Measurements from ENCODE around the gene DNAH8. TPM values are rescaled to one million over a fixed set of nuclear protein-coding genes. Genes with fewer than 3 reads are reported as not detected.

DNAH8 gene
- total RNA-seq, 2 experiments from 2014 or later = 0.04 TPM

DNA sequence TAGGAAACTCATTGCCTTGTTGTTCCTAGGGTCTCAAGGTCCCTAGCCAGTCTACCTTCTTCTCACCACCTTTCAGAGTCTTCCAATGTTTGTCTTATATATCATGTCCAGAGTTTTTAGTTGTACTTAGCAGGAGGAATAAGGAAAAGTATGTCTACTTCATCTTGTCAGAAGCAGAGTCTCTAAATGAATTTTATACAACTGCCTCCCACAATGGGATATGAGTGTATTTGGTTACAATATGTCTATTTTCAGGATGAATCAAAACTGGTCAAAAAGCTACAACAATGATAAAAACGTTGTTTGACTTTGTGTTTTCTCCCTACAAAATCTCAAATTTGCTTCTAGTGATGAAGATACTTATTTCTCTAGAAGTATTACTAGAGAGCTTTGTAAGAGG is 19.2 kb upstream of the DNAH8 start:
- ChIA-PET POLR2A (interaction anchor here (0.5 kb wide), 1 partner anchor 1457 kb away, joined by 3 read pairs; no protein-coding TSS in a partner anchor), CTCF (no interaction called here)

DNA sequence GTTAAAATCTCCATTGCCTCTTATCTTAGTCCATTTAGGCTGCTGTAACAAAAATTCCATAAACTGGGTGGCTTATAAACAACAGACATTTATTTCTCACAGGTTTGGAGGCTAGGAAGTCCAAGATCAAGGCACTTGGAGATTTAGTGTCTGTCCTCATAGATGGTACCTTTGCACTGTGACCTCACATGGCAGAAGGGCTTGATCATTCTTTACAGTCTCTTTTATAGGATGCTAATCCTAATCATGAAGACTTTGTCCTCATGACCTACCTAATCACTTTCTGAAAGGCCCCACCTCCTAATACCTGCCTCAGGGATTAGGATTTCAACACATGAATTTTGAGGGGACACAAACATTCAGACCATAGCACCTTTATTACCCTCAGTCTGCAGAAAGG is 18.8 kb upstream of the DNAH8 start:
- POLR2A ChIA-PET = interaction anchor here (0.5 kb wide), 1 partner anchor 1457 kb away, joined by 3 read pairs; no protein-coding TSS in a partner anchor

DNA sequence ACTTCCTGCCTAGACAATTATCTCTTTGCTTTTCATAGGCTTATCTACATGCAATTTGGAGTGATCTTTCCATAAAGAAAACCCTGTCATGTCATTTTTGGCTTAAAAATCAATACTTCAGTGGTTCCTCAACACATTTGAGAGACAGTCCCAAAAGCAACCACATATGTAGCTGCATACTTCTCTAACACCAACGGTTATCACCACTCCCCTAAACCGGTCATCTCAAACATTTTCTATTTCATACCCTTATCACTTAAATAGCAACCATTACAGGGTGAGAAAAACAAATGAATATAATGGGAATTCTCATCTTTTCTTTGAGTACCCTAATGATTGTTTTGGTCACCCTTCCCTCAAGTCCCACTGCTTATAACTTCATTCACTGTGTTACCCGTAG is 17.3 kb upstream of the DNAH8 start:
- POLR2A ChIA-PET = no interaction called here
- CTCF ChIA-PET = no interaction called here

More for the DNA sequence above, 18.8 kb upstream of the DNAH8 start:
- CTCF ChIA-PET = no interaction called here

DNA sequence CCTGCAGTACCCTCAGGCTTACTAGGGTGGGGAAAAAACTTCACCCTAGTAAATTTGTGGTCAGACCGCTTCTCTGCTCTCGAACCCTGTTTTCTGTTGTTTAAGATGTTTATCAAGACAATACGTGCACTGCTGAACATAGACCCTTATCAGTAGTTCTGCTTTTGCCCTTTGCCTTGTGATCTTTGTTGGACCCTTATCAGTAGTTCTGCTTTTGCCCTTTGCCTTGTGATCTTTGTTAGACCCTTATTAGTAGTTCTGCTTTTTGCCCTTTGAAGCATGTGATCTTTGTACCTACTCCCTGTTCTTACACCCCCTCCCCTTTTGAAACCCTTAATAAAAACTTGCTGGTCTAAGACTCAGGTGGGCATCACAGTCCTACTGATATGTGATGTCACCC is 15.4 kb upstream of the DNAH8 start:
- POLR2A ChIA-PET = interaction anchor here (0.6 kb wide), 1 partner anchor 908 kb away, joined by 10 read pairs; no protein-coding TSS in a partner anchor
- CTCF ChIA-PET = interaction anchor here (1.6 kb wide), 1 partner anchor 14 kb away, joined by 5 read pairs; no protein-coding TSS in a partner anchor

DNA sequence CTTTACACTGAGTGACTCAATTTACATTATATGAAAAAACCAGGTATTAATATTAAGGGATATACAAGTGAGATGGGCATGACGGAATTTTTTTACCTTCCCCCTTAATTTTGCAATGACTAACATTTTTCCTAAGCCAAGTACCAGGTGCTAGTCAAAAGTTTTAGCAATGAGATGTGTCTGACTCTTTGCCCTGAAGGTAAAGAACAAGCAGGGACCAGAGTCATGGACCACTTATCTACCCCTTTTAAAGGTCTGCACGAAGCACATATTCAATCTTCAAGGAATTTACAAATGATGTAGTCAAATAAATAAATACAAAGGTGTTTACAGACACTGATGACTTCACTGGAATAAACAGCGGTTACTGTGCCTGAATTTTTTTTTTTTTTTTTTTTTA is 13.6 kb upstream of the DNAH8 start:
- POLR2A ChIA-PET = interaction anchor here (0.7 kb wide), 1 partner anchor 8 kb away, joined by 11 read pairs; no protein-coding TSS in a partner anchor
- CTCF ChIA-PET = interaction anchor here (1.6 kb wide), 1 partner anchor 13 kb away, joined by 5 read pairs; no protein-coding TSS in a partner anchor

DNA sequence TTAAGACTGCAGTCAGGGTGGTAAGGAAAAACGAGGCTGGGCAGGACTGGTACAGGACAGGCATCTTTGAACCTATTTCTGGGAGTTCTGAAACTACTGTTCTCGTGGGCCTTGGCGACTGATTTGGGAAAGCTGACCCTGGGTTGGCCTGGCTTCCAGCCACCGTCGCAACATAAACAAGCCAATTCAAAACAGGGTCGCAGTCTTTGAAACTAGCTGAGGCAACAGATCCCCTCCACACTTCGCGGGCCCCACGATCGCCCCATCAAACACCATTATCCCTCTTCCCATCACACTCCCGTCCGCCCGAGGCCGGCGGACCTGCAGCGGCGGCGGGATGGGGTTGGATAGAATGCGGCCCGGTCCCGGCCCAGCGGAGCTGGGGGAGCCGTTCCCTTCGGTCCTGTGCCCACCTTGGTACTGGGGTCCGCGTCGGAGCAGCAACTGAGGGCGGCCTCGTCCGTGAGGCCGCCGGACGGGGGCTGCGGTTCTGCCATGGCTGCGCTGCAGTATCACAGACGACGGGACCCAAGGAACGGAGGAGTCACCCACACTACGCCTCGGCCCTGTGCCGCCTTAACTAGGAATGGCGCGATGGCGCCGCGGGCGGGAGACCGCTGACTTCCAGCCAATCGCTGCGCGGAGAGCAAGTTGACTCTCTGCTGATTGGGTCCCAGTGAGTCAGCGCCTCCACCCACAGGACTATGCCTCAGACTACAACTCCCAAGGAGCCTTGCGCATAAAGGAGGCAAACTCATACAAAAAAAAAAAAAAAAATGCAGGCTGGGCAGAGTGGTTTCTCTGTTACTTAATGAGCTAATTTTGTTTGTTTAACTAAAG is 12.3 kb upstream of the DNAH8 start, which contains the start of gene GLO1:
TSS of gene GLO1 (minus strand) at position 588 of the 840 bp plus-strand sequence. CDS start at position 497, 91 bp downstream.
- ChIA-PET CTCF (interaction anchor here (0.6 to 1.4 kb wide), 3 partner anchors 54 to 71 kb away, joined by 3 to 5 read pairs (median 3); no protein-coding TSS in a partner anchor), POLR2A (interaction anchor here (0.6 to 1.5 kb wide), 8 partner anchors 12 to 1592 kb away, joined by 3 to 24 read pairs (median 4); partner anchors contain the start of gene DNAH8)

DNA sequence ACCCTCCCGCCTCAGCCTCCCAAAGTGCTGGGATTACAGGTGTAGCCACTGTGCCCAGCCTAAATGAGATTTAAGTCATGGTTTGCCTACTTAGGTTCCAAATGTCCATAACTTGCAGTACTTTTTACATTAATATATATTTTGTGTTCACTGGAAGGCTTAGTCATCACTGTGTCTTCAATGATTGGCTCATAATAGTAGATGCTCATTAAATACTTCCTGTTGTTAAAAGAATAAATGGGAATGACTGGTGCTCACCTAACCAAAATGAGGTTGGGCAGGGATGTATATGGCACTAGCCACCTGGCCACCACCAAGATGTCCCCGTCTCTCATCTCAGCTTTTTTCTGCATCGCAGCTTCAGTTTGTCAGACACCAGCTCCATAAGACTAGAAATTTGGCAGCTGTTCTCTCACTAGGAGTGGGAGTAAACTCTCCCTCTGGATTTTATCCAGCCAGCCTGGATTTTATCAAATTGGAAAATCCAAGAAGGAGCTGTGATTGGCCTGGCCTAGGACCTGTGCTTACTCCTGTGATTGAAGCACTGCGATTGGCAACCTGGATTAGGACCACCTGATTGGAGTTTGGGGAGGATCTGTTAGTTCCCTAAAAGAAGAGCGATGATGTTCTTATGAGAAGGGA is 11.0 kb upstream of the DNAH8 start:
- ChIA-PET POLR2A (interaction anchor here (1.5 kb wide), 1 partner anchor 10 kb away, joined by 24 read pairs; the partner anchor contains the start of gene DNAH8), CTCF (interaction anchor here (0.8 to 1.4 kb wide), 2 partner anchors 70 to 73 kb away, joined by 3 to 5 read pairs; no protein-coding TSS in a partner anchor)

DNA sequence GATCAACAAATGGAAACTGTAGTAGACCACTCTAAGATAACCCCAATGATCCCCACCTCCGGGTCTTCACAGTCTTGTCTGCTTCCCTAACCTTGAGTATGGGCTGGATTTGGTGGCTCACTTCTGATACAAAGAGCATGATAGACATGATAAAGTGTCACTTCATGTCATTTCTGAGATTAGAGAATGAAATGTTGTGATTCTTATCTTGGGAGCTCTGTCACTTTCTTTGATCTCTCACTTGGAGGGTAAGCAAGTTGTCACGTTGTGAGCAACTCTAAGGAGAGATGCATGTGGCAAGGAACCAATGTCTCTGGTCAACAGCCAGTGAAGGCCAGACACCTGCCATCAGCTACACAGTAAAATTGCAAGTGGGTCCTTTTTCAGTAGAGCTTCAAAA is 9.2 kb upstream of the DNAH8 start:
- CTCF ChIA-PET = interaction anchor here (0.6 to 1.5 kb wide), 3 partner anchors 13 to 1380 kb away, joined by 3 read pairs; no protein-coding TSS in a partner anchor
- POLR2A ChIA-PET = no interaction called here

DNA sequence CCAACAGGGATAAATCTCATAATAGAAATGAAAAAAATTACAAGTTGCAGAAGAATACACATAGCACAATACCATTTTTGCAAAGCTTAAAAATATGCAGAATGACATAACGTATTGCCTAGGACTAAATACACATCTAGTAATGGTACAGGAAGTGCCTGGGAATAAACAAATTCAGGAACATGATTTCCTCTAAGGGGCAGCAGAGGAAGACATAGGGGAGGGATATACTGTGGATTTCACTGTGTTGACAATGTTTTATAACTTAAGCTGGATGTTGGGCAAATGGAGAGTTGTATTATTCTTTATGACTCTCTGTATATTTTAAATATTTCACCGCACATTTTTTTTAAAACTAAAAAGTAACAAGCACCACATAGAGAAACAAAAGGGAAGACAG is 6.6 kb upstream of the DNAH8 start:
- POLR2A ChIA-PET = no interaction called here
- CTCF ChIA-PET = no interaction called here

DNA sequence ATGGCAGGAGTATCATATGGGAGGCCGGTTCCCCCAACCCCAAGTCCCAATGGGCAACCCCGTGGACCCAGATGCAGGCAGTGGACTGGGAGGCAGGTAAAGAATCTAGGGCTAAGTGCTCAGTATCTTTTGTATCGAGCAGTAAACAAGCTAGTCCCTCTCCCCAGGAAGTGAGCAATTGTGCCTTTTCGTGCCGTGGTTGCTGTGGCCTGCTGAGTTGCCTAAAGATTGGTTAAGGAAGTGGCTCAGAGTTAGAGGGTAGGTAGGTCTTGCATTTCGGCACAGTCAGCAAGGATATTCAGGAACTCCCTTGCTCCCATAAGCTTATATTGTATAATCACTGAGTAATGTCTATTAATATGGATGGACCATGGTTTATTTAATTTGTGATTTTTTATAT is 1.3 kb upstream of the DNAH8 start:
- ChIA-PET CTCF (interaction anchor here (0.9 to 1.6 kb wide), 2 partner anchors 13 to 219 kb away, joined by 3 to 5 read pairs; no protein-coding TSS in a partner anchor), POLR2A (interaction anchor here (0.5 to 2.9 kb wide), 2 partner anchors 11 to 44 kb away, joined by 6 to 24 read pairs; partner anchors contain the start of gene GLO1)

DNA sequence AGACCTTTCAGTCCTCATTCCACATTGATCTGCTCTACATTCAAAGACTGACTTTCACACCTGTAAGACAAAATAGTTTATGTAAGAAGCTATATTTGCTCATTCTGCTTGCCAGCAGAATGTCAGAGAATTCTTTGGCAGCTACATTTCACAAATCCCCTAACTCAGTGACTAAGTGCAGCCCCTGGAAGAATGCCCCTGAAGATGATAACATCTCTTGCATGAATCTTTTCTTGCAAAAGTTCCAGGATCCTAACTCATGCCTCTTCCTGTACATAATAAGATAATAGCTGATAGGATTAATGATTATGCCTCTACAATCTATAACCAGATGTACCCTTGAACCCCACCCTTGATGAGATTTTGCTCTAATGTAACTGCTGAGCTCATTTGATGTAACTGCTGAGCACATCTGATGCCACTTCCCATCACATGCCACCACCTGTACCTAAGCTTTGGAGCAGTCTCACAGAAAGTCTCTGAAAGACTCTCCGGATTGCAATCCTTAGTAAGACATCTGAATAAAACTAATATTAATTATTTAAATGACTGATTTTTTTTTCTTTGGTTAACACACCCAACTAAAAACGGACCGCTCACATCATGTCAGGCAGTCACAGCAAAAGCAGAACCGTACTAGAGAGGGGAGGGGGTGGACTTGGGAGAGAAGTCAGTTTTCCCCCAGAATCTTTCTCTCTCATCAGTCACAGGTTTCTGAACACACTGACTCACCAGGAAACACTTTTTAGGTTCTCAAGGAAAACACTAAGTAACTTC is 684 bp upstream of the DNAH8 start:
- ChIA-PET CTCF (interaction anchor here (0.9 to 1.6 kb wide), 2 partner anchors 14 to 220 kb away, joined by 3 to 5 read pairs; no protein-coding TSS in a partner anchor), POLR2A (interaction anchor here (2.9 kb wide), 1 partner anchor 11 kb away, joined by 24 read pairs; the partner anchor contains the start of gene GLO1)

DNA sequence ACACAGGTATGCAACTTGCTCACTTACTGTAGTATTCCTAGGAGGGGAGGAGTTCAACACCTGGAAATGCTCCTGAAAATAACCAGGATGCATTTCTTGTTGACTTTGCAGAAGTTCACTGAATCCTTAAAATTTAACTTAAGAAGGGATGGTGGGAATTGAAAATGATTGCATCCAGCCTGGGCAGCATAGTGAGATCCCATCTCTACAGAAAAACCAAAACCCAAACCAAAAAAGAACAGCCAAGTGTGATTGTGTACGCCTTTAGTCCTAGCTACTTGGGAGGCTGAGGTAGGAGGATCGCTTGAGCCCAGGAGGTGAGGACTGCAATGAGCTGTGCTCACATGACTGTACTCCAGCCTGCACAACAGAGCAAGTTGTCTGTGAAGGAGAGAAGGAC is 1.7 kb downstream of the DNAH8 start:
- POLR2A ChIA-PET = no interaction called here
- CTCF ChIA-PET = no interaction called here

DNA sequence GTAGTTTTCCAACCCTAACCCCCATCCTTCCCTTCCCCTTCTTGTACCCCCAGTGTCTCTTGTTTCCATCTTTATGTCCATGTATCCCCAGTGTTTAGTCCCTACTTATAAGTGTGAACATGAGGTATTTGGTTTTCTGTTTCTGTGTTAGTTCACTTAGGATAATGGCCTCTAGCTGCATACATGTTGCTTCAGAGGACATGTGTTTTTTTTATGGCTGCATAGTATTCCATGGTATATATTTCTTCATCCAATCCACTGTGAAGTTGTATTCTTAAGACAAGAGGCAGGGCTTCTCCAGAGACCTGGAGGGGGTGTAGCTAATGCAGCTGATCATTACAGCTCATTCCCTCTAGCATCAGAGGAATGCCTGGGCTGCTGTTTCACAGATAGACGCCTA is 4.2 kb downstream of the DNAH8 start:
- ChIA-PET POLR2A (no interaction called here), CTCF (no interaction called here)

DNA sequence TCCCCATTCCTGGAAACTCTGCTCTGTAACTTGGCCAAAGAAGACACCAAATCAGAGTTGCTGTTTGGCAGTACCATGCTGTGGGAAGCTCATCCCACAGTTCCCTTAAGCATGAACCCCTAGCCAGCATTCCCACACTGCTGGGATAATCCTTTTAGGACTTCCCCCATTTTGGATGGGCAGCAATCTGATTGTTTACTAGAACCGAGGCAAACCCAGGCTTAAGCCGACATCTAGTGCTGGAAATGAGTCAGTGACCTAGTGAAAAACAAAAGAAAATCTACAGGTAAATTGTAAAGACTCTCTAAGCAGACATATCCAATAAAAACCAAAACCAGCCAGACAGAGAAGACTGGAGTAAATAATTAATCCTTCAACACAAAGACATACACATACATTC is 5.2 kb downstream of the DNAH8 start:
- ChIA-PET POLR2A (no interaction called here), CTCF (no interaction called here)

DNA sequence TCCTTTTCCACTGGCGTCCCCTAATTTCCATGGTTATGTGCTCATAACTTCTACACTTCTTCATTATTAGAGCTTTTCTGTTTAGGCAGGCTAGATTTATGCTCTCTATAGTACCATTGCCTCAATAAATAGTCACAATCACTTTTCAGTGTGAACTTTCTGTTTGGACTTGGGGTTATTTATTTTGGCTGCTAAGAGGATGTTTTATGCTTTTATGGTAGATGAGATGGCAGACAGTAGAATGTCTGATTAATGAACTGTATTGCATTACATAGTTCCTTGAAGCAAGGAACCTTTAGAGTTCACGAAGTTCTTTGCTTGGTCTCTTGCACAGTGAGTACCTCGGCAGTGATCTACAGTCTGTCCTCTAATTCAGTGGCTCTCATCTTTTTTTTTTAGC is 6.9 kb downstream of the DNAH8 start:
- POLR2A ChIA-PET = interaction anchor here (0.6 kb wide), 1 partner anchor 19 kb away, joined by 3 read pairs; no protein-coding TSS in a partner anchor
- CTCF ChIA-PET = no interaction called here

DNA sequence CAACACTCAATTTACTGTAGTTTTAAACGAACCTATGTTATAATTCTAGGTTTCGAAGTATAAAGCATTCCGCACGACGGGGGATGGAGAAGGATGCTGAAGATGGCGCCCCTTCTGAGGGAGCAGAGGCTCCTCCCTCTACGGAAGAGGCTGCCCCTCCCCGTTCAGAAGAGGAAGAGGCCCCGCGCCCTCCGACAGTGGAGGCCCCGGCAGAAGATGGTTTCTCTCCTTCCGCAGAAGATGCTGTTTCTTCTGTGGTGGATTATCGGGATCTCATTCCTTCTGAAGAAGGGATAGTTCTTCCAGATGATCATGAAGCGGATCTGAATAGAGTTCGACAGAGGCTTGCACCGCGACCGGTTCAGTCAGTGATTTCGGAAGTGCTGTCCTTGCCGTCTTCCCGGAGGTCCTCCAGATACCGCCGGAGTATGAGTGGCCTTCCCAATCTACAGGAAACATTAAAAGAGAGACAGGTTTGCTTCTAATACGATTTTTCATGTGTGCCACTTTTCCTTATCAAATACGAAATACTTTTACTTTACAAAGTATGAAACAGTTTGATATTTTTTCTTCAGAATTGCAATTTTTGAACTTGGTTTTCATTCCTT is 7.7 kb downstream of the DNAH8 start:
- CTCF ChIA-PET = no interaction called here
- POLR2A ChIA-PET = no interaction called here

DNA sequence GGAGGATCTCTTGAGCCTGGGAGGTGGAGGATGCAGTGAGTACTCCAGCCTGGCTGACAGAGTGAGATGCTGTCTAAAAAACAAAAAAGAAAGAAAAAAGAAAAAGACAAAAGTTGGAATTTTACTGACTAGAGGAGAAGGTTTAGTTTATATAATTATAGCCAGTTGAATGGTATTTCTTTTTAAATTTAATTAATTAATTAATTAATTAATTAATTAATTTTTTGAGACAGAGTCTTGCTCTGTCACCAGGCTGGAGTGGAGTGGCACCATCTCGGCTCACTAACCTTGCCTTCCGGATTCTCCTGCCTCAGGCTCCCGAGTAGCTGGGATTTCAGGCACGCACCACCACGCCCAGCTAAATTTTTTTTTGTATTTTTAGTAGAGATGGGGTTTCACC is 8.7 kb downstream of the DNAH8 start:
- POLR2A ChIA-PET = no interaction called here
- CTCF ChIA-PET = no interaction called here

DNA sequence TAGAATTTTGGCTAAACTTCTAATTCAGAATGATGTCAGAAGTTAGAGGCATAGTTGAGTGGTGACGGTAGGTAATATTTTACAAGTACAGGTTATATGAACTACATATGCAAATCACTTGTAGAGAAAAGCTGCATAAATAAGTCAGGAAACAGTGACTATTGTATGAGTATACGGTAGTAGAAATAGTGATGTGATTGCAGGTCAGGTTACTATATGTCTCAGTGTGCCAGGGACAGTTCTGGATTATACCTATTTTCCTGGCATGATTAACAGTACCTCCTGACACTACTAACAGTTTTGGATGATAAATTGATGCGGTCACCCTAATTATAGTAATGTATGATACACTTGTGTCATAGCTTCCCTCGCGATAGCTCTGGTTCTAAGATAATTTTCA is 9.2 kb downstream of the DNAH8 start:
- POLR2A ChIA-PET = no interaction called here
- CTCF ChIA-PET = no interaction called here

Data from activated CD8-positive, alpha-beta memory T cell treated with anti-CD3 and anti-CD28 coated beads for 36 hours (primary cell).